ENCODE data around the gene PLET1. TPM values are rescaled to one million over a fixed set of nuclear protein-coding genes. Genes with fewer than 3 reads are reported as not detected.

PLET1 gene
- total and polyA plus RNA-seq, 9 of the 15 experiments (the other 6 are each of a cell fraction or from before 2014, with no cell fraction given) = not detected

DNA sequence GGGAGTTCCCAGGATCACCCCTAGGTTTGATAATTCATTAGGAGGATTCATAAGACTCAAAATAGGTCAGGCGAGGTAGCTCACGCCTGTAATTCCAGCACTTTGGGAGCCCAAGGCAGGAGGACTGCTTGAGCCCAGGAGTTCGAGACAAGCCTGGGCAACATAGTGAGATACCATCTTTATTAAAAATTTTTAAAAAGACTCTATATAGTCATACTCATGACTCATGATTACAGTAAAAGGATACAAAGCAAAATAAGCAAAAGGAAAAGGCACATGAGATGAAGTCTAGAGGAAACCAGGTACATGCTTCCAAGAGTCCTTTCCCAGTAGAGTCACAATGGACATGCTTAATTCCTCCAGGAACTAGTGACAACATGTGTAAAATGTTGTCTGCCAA lies 48.4 kb downstream of the PLET1 start:
- no peak for TF ChIP-seq NFATC3 (IDR thresholded peaks at IDR 0.05)
- no peak for TF ChIP-seq BRD9 (IDR thresholded peaks at IDR 0.05; ENCODE audit: low read depth, partially characterized antibody)
- no peak for TF ChIP-seq NRF1 (conservative IDR thresholded peaks at IDR 0.05 in 1 of 2, IDR thresholded peaks at IDR 0.05 in 1 of 2)
- TF ChIP-seq GATAD2A (IDR thresholded peaks at IDR 0.05) = no peak
- TF ChIP-seq CXXC5 (CRISPR knock-in tag; IDR thresholded peaks at IDR 0.05) = no peak
- TF ChIP-seq, protein P1, sequence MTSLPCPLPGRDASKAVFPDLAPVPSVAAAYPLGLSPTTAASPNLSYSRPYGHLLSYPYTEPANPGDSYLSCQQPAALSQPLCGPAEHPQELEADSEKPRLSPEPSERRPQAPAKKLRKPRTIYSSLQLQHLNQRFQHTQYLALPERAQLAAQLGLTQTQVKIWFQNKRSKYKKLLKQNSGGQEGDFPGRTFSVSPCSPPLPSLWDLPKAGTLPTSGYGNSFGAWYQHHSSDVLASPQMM (CRISPR knock-in tag; IDR thresholded peaks at IDR 0.05) = no peak
- no peak for TF ChIP-seq ZBTB8A (IDR thresholded peaks at IDR 0.05; ENCODE audit: partially characterized antibody)
- TF ChIP-seq ZNF518B (CRISPR knock-in tag; IDR thresholded peaks at IDR 0.05) = no peak
- no peak for TF ChIP-seq RNF2 (IDR thresholded peaks at IDR 0.05)
- TF ChIP-seq FOXP1 (CRISPR knock-in tag; IDR thresholded peaks at IDR 0.05) = no peak
- TF ChIP-seq, protein P2, sequence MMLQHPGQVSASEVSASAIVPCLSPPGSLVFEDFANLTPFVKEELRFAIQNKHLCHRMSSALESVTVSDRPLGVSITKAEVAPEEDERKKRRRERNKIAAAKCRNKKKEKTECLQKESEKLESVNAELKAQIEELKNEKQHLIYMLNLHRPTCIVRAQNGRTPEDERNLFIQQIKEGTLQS (IDR thresholded peaks at IDR 0.05) = no peak
- TF ChIP-seq, protein P2 (CRISPR knock-in tag; conservative IDR thresholded peaks at IDR 0.05) = no peak
- TF ChIP-seq ZNF57 (CRISPR knock-in tag; IDR thresholded peaks at IDR 0.05) = no peak
- no peak for TF ChIP-seq HIVEP1 (CRISPR knock-in tag; IDR thresholded peaks at IDR 0.05)
- Histone ChIP-seq H3K9ac (ENCODE audit: insufficient read depth in 1 of 2, low read depth in 2 of 2, low read length in 2 of 2) (no peak overlapping the region), H3K4me3 (no peak overlapping the region), H4K20me1 (replicated peaks; ENCODE audit: control insufficient read depth, insufficient read depth, low read length) (no peaks in the 10 kb centered on the region), H3K27ac (ENCODE audit: extremely low read depth, low read depth, low read length) (no peak overlapping the region), H3K36me3 (ENCODE audit: control insufficient read depth, insufficient read depth, low read length) (no peaks in the 10 kb centered on the region), H3K9me1 (ENCODE audit: control insufficient read depth, insufficient read depth, low read length) (no peaks in the 10 kb centered on the region), H3K4me1 (replicated peaks in 1 of 2; ENCODE audit: control insufficient read depth in 2 of 2, insufficient read depth in 2 of 2, low read length in 2 of 2) (no peaks in the 10 kb centered on the region), H3K79me2 (ENCODE audit: control insufficient read depth, insufficient read depth, low read length) (no peaks in the 10 kb centered on the region), H3K27me3 (ENCODE audit: control insufficient read depth in 2 of 2, insufficient read depth in 2 of 2, low read length in 2 of 2) (peaks cover 0 to 2% of the 10 kb centered on the region in 2 experiments; a peak in 2 of 5 replicates), H3K9me3 (replicated peaks; ENCODE audit: control insufficient read depth, insufficient read depth, low read depth, low read length) (no peaks in the 10 kb centered on the region), H2AFZ (ENCODE audit: low read depth, low read length) (no peak overlapping the region), H3K4me2 (ENCODE audit: insufficient read depth, low read length) (no peak overlapping the region)
- in situ Hi-C loops (cut with MboI) = no loop called here
- ChIA-PET POLR2A (no interaction called here), CTCF (ENCODE audit: low intra/inter-chr PET ratio) (no interaction called here)
- no peak for FAIRE-seq
- intact Hi-C loops (cut with micrococcal nuclease) = no loop called here
- no TSS peak for BruUV-seq (replicated peaks)
- WGBS (ENCODE audit: insufficient coverage, low coverage, missing lambda C conversion rate) = 0% methylated on average over 3 of the region's 3 CpGs
- DNase-seq (ENCODE audit: extremely low read depth in 1 of 4, low spot score in 3 of 4) = no peak
- no peak for ATAC-seq
